GM12878 (cell line): ENCODE data around the gene MGAT3.

Source experiments
- SUPT20H ChIP-seq: IDR thresholded peaks from 2 replicates; pipeline ENCODE4 v1.6.1; 2011; ENCODE audit warnings: low read depth, mild to moderate bottlenecking, low read length, moderate library complexity, borderline replicate concordance; ENCODE audit not compliant: control insufficient read depth
- ZNF274 ChIP-seq: IDR thresholded peaks from one replicate; pipeline ENCODE4 v1.8.0; 2011; ENCODE audit not compliant: insufficient read length, insufficient read depth

- no peak for TF ChIP-seq SUPT20H
- no peak for TF ChIP-seq ZNF274
These were observed 10.6 kb downstream of the MGAT3 start for GRCh38 chr22:39467390-39467895.
